Activated T-cell treated with anti-CD3 and anti-CD28 coated beads for 1 hour (primary cell): ENCODE measurements around the gene MCU.
"Not testable (repeated sequence)": the region's sequence is repeated elsewhere in the genome, so short reads cannot be mapped to it uniquely, and the experiment has no call there.

Source experiments
- DNase-seq: peaks from one replicate; pipeline ENCODE4 v3.0.0-alpha.2; 2020; ENCODE audit warnings: low read depth

The MCU gene

GRCh38 chr10:72730479-72730878 lies 38.5 kb downstream of the MCU start:
- no peak for DNase-seq

- DNase-seq: no peak
Measured at GRCh38 chr10:72731916-72732419, 40.0 kb downstream of the MCU start.

- no peak for DNase-seq
Measured at GRCh38 chr10:72732521-72732920, 40.6 kb downstream of the MCU start.

GRCh38 chr10:72733989-72734388 lies 42.0 kb downstream of the MCU start:
- DNase-seq: no peak

GRCh38 chr10:72735288-72735936 lies 43.5 kb downstream of the MCU start:
- DNase-seq: no peak

GRCh38 chr10:72736176-72736827 lies 44.4 kb downstream of the MCU start:
- DNase-seq: no peak

GRCh38 chr10:72736828-72737220 lies 44.9 kb downstream of the MCU start:
- no peak for DNase-seq

- DNase-seq: not testable (repeated sequence)
Measured at GRCh38 chr10:72737357-72737756, 45.4 kb downstream of the MCU start.

GRCh38 chr10:72738486-72738885 lies 46.5 kb downstream of the MCU start:
- DNase-seq: no peak

GRCh38 chr10:72740528-72740927 lies 48.6 kb downstream of the MCU start:
- DNase-seq: no peak

- DNase-seq: no peak
Measured at GRCh38 chr10:72742092-72742491, 50.1 kb downstream of the MCU start.

GRCh38 chr10:72742797-72743196 lies 50.9 kb downstream of the MCU start:
- no peak for DNase-seq

GRCh38 chr10:72744566-72744965 lies 52.6 kb downstream of the MCU start:
- DNase-seq: no peak

GRCh38 chr10:72746426-72747363 lies 54.8 kb downstream of the MCU start:
- no peak for DNase-seq

GRCh38 chr10:72747521-72747920 lies 55.6 kb downstream of the MCU start:
- DNase-seq: no peak

- DNase-seq: no peak
Measured at GRCh38 chr10:72753760-72754231, 61.9 kb downstream of the MCU start.

GRCh38 chr10:72754275-72755032 lies 62.5 kb downstream of the MCU start:
- no peak for DNase-seq

GRCh38 chr10:72756674-72757385 lies 64.9 kb downstream of the MCU start:
- no peak for DNase-seq

GRCh38 chr10:72757732-72758131 lies 65.8 kb downstream of the MCU start:
- no peak for DNase-seq

GRCh38 chr10:72758930-72759329 lies 67.0 kb downstream of the MCU start:
- DNase-seq: not testable (repeated sequence)

- no peak for DNase-seq
Measured at GRCh38 chr10:72759584-72759983, 67.6 kb downstream of the MCU start.
